Spleen (tissue), 11 donors: ENCODE measurements around the gene GPR35. TPM values are rescaled to one million over a fixed set of nuclear protein-coding genes. Genes with fewer than 3 reads are reported as not detected.
A peak's percentile ranks its signal among the peaks of the same experiment; 100 is the strongest.

Source experiments
- DNase-seq: peaks from one replicate; pipeline ENCODE4 v3.0.0-alpha.2; 2020
- H3K27ac ChIP-seq, 8 donors: fragments of 200-600 bp; sonication (generic) in 7 of 8; 1 replicate in 4 of 8; 2 replicates in 4 of 8; pipeline versions ENCODE4 v1.5.0 to v1.8.0; 2016 to 2021; ENCODE audit warnings: inconsistent platforms in 4 of 8, mild to moderate bottlenecking in 4 of 8, moderate library complexity in 1 of 8
- H3K27me3 ChIP-seq, 7 donors: fragments of 200-600 bp; sonication (generic) in 6 of 7; replicated peaks in 1 of 7; 1 replicate in 4 of 7; 2 replicates in 3 of 7; pipeline versions ENCODE4 v1.5.0 to v1.8.0; 2016 to 2021; ENCODE audit warnings: inconsistent platforms in 3 of 7, mild to moderate bottlenecking in 1 of 7
- H3K36me3 ChIP-seq, 6 donors: fragments of 200-600 bp; sonication (generic) in 5 of 6; 1 replicate in 4 of 6; 2 replicates in 2 of 6; pipeline versions ENCODE4 v1.5.0 to v1.8.0; 2016 to 2021; ENCODE audit warnings: inconsistent platforms in 2 of 6
- H3K4me1 ChIP-seq, 6 donors: fragments of 200-600 bp; sonication (generic) in 5 of 6; 1 replicate in 3 of 6; 2 replicates in 3 of 6; pipeline versions ENCODE4 v1.5.0 to v1.8.0; 2016 to 2021; ENCODE audit warnings: inconsistent platforms in 3 of 6
- H3K4me3 ChIP-seq, 8 donors: fragments of 200-600 bp; sonication (generic) in 7 of 8; 1 replicate in 4 of 8; 2 replicates in 4 of 8; pipeline versions ENCODE4 v1.5.0 to v1.8.0; 2016 to 2021; ENCODE audit warnings: inconsistent platforms in 4 of 8, mild to moderate bottlenecking in 4 of 8, moderate library complexity in 2 of 8
- H3K9me3 ChIP-seq, 8 donors: fragments of 200-600 bp; sonication (generic) in 7 of 8; 1 replicate in 4 of 8; 2 replicates in 4 of 8; pipeline versions ENCODE4 v1.5.0 to v1.8.0; 2016 to 2021; ENCODE audit warnings: inconsistent platforms in 4 of 8
- POLR2A ChIP-seq, 3 donors: fragments of 450-650 bp; IDR thresholded peaks; one replicate each; pipeline ENCODE4 v1.5.1; 2017; ENCODE audit warnings: antibody characterized with exemption in 3 of 3, mild to moderate bottlenecking in 1 of 3
- POLR2AphosphoS5 ChIP-seq, 3 donors: sonication (generic); formaldehyde crosslinking; IDR thresholded peaks; one replicate each; pipeline ENCODE4 v1.5.1; 2017; ENCODE audit warnings: antibody characterized with exemption in 3 of 3
- WGBS, 5 donors: extraction: QIAGEN DNeasy Blood & Tissue Kit in 3 of 5; methylation state at CpG; one replicate each; pipeline versions ENCODE4 v1.1.5 to v1.1.7; 2013 to 2018; 5-methylcytosine and 5-hydroxymethylcytosine counted together
- intact Hi-C: fragments of 100-400 bp; cut with DNase I; formaldehyde crosslinking; loops from one replicate; pipeline ENCODE4 v1.15.0; 2023; ENCODE audit warnings: low total_unique reads
- polyA plus RNA-seq, 3 donors: library from polyadenylated mRNA; stranded (reverse); fragments of 200-250 nt; gene quantifications; one replicate each; pipeline ENCODE4 v1.2.1, GENCODE V29; 2013
- total RNA-seq, 7 donors: library from RNA; depleted of rRNA in 3 of 7; stranded (reverse); fragments of >200 nt in 3 of 7; fragmentation: NEBNext Ultra II Directional in 4 of 7; extraction: Animal tissue kit (Norgen Biotek cat#: 25700) in 4 of 7; gene quantifications; one replicate each; pipeline versions ENCODE4 v1.1.0 to v1.2.1, GENCODE V29; 2016 to 2021
- TF ChIP-seq, protein P1 (sequence below), 11 experiments: fragments of 200-600 bp in 7 of 11; fragments of 450-650 bp in 4 of 11; sonication (generic) in 4 of 11; IDR thresholded peaks in 8 of 11; conservative IDR thresholded peaks in 3 of 11; 1 replicate in 7 of 11; 2 replicates in 4 of 11; pipeline versions ENCODE4 v1.4.0 to v1.8.0; 2016 to 2021; ENCODE audit warnings: antibody characterized with exemption in 11 of 11, inconsistent platforms in 4 of 11, mild to moderate bottlenecking in 1 of 11
- donor health status: healthy with polysubstance abuse.
- donor health status: DM: no; HTN: no; CAD: no; lungs with moderate emphysema.
- donor health status: DM: no; HTN: no; CAD: no.
- donor health status: Bipolar disorder and iron deficiency.
- donor health status: healthy.
- donor health status: DM: no; HTN: no; CAD: no.
- donor health status: DM: yes; HTN: yes; CAD: no.

GPR35 gene
- total and polyA plus RNA-seq, 10 donors = 7.4 to 25.3 (median 18.3) TPM

DNA sequence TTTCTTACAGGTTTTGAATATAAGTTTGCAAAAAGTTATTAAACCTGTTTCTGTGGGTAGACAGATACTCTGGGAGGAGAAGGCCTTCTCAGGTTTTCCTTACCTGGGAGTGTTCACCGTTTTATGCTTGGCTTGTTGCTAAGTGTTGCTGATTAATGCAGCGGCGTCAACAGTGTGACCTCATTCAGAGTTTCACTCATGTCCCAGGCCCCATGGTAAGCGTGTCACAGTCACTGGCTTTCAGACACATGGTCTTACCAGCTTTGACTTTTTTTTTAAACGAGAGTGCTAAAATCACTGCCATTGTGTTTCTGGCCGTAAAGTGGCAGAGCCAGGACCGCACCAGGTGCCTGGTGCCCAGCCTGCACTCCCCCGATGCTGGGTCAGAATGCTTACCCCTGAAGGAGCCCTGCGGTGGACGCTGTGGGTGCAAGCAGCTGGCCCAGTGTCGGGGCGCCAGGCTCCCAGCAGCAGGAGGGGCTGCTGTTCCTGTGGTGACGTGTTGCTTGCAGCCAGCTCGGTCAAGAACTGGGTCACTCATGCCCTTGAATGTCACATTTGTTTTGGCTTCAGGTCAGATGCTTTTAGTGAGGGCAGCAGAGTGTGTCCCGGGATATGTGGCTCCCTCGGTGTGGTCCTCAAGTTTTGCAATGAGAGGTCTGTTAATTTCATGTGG lies 35.3 kb upstream of the GPR35 start:
- peaks cover 0 to 60% (median 50%) of the 10 kb centered on the region in 6 donors for H3K36me3 ChIP-seq
- intact Hi-C loops = no loop called here
- H3K27me3 ChIP-seq = no peaks in the 10 kb centered on the region
- peak; percentile 64 for DNase-seq
- no peaks in the 10 kb centered on the region for H3K9me3 ChIP-seq
- H3K4me1 ChIP-seq = peaks cover 17 to 58% (median 42%) of the 10 kb centered on the region in 6 donors
- TF ChIP-seq, protein P1, sequence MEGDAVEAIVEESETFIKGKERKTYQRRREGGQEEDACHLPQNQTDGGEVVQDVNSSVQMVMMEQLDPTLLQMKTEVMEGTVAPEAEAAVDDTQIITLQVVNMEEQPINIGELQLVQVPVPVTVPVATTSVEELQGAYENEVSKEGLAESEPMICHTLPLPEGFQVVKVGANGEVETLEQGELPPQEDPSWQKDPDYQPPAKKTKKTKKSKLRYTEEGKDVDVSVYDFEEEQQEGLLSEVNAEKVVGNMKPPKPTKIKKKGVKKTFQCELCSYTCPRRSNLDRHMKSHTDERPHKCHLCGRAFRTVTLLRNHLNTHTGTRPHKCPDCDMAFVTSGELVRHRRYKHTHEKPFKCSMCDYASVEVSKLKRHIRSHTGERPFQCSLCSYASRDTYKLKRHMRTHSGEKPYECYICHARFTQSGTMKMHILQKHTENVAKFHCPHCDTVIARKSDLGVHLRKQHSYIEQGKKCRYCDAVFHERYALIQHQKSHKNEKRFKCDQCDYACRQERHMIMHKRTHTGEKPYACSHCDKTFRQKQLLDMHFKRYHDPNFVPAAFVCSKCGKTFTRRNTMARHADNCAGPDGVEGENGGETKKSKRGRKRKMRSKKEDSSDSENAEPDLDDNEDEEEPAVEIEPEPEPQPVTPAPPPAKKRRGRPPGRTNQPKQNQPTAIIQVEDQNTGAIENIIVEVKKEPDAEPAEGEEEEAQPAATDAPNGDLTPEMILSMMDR (IDR thresholded peaks at IDR 0.05 in 8 of 11, conservative IDR thresholded peaks at IDR 0.05 in 3 of 11) = no peak
- no peak for TF ChIP-seq POLR2A (IDR thresholded peaks at IDR 0.05)
- no peak for TF ChIP-seq POLR2AphosphoS5 (IDR thresholded peaks at IDR 0.05)
- peak overlapping the region in 5 of 8 donors; percentile 59 to 98 (median 95) for H3K27ac ChIP-seq
- WGBS, 5 donors = 83 to 93% (median 85%) methylated on average over 13 to 16 of the region's 16 CpGs
- H3K4me3 ChIP-seq = peak overlapping the region in 2 of 8 donors; percentile 1 to 96

DNA sequence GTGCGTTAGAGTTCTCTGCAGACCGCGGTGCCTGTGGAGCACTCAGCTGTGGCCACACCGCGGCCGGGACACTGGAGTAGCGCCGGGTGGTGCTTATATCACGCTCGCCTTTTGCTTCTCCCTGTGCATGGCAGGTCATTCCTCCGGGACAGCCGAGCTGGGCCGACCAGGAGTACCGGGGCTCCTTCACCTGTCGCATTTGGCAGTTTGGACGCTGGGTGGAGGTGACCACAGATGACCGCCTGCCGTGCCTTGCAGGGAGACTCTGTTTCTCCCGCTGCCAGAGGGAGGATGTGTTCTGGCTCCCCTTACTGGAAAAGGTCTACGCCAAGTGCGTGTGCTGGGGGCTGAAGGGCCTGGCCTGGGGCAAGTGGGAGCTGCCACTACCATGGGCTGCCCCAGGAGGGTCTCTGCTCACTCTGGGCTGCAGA lies 34.6 kb upstream of the GPR35 start:
- peak; percentile 66 for DNase-seq
- peak overlapping the region in 1 of 8 donors; percentile 30 for H3K27ac ChIP-seq
- H3K4me1 ChIP-seq = peaks cover 13 to 52% (median 37%) of the 10 kb centered on the region in 6 donors
- H3K4me3 ChIP-seq = no peak overlapping the region
- 87 to 98% (median 97%) methylated on average over 3 to 21 of the region's 21 CpGs for WGBS, 5 donors
- no peaks in the 10 kb centered on the region for H3K27me3 ChIP-seq
- TF ChIP-seq POLR2A (IDR thresholded peaks at IDR 0.05) (no peak), POLR2AphosphoS5 (IDR thresholded peaks at IDR 0.05) (no peak)
- TF ChIP-seq, protein P1 (IDR thresholded peaks at IDR 0.05 in 8 of 11, conservative IDR thresholded peaks at IDR 0.05 in 3 of 11) = no peak
- intact Hi-C loops = no loop called here
- no peaks in the 10 kb centered on the region for H3K9me3 ChIP-seq
- peaks cover 0 to 67% (median 57%) of the 10 kb centered on the region in 6 donors for H3K36me3 ChIP-seq

DNA sequence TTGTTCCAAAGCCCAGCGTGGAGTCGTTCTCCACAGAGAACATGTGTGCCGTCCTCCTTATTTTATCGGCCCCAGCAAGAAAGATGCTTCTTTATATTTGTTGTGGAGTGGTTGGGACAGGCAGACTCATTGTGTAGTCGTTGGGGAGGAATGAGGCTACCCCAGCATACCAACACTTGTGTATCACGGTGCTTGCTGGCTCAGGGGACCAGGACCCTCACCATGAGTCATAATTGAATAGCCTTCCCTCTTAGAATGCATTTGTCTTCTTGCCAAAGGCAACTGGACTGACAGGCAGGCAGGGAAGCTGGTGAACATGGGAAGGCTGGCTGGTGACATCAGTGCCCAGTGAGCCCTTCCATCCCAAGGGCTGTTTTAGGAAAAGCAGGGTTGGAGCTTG lies 34.1 kb upstream of the GPR35 start:
- DNase-seq = peak; percentile 34
- H3K9me3 ChIP-seq = no peaks in the 10 kb centered on the region
- peaks cover 0 to 72% (median 63%) of the 10 kb centered on the region in 6 donors for H3K36me3 ChIP-seq
- H3K4me3 ChIP-seq = no peak overlapping the region
- TF ChIP-seq, protein P1 (IDR thresholded peaks at IDR 0.05 in 8 of 11, conservative IDR thresholded peaks at IDR 0.05 in 3 of 11) = no peak
- TF ChIP-seq POLR2A (IDR thresholded peaks at IDR 0.05) (no peak), POLR2AphosphoS5 (IDR thresholded peaks at IDR 0.05) (no peak)
- 88 to 99% (median 97%) methylated on average over 6 of the region's 6 CpGs for WGBS, 5 donors
- peak overlapping the region in 1 of 8 donors; percentile 30 for H3K27ac ChIP-seq
- intact Hi-C loops = no loop called here
- H3K4me1 ChIP-seq = peaks cover 13 to 50% (median 35%) of the 10 kb centered on the region in 6 donors
- H3K27me3 ChIP-seq = no peaks in the 10 kb centered on the region

DNA sequence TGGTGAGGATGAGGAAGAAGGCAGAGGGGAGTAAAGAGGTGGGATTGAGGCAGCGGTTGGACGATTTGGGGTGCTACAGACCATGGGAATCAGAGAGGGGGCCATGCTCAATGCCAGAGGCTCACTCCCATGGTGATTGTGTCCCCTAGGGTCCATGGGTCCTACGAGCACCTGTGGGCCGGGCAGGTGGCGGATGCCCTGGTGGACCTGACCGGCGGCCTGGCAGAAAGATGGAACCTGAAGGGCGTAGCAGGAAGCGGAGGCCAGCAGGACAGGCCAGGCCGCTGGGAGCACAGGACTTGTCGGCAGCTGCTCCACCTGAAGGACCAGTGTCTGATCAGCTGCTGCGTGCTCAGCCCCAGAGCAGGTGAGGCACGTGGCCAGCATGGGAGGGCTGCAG lies 33.5 kb upstream of the GPR35 start:
- WGBS, 5 donors = 94 to 98% (median 96%) methylated on average over 9 to 13 of the region's 13 CpGs
- peak; percentile 70 for DNase-seq
- TF ChIP-seq POLR2AphosphoS5 (IDR thresholded peaks at IDR 0.05) = peak in 1 of 3 donors; percentile 19
- TF ChIP-seq POLR2A (IDR thresholded peaks at IDR 0.05) = no peak
- intact Hi-C loops = no loop called here
- H3K27me3 ChIP-seq = no peaks in the 10 kb centered on the region
- H3K4me3 ChIP-seq = no peak overlapping the region
- H3K36me3 ChIP-seq = peaks cover 0 to 78% (median 68%) of the 10 kb centered on the region in 6 donors
- H3K27ac ChIP-seq = no peak overlapping the region
- no peaks in the 10 kb centered on the region for H3K9me3 ChIP-seq
- H3K4me1 ChIP-seq = peaks cover 13 to 50% (median 35%) of the 10 kb centered on the region in 6 donors
